ENCODE data around the gene ZNF790. TPM values are rescaled to one million over a fixed set of nuclear protein-coding genes. Genes with fewer than 3 reads are reported as not detected.

The ZNF790 gene
- total RNA-seq, 2 donors from 2014 or later = 4.4 to 6.0 TPM

GRCh38 chr19:36821758-36822157 lies 16.4 kb downstream of the ZNF790 start:
- Histone ChIP-seq H3K9me3 (peaks cover 66 to 100% of the 10 kb centered on the region in 2 donors), H3K27me3 (no peaks in the 10 kb centered on the region), H3K27ac (no peak overlapping the region), H3K36me3 (peaks cover 83% of the 10 kb centered on the region), H3K4me3 (no peak overlapping the region), H3K4me1 (no peaks in the 10 kb centered on the region)
- no peak for DNase-seq (ENCODE audit: low spot score)
- TF ChIP-seq CTCF (IDR thresholded peaks at IDR 0.05) = no peak

GRCh38 chr19:36819130-36819630 lies 19.0 kb downstream of the ZNF790 start:
- Histone ChIP-seq H3K27ac (no peak overlapping the region), H3K36me3 (peaks cover 90% of the 10 kb centered on the region), H3K4me1 (no peaks in the 10 kb centered on the region), H3K27me3 (no peaks in the 10 kb centered on the region), H3K4me3 (no peak overlapping the region), H3K9me3 (peaks cover 77 to 100% of the 10 kb centered on the region in 2 donors)
- no peak for TF ChIP-seq CTCF (IDR thresholded peaks at IDR 0.05)
- DNase-seq (ENCODE audit: low spot score) = no peak

- H3K36me3 ChIP-seq = peaks cover 46% of the 10 kb centered on the region
- no peak for DNase-seq (ENCODE audit: low spot score)
- peaks cover 33 to 100% of the 10 kb centered on the region in 2 donors for H3K9me3 ChIP-seq
- H3K27ac ChIP-seq = no peak overlapping the region
- H3K4me1 ChIP-seq = no peaks in the 10 kb centered on the region
- no peak for TF ChIP-seq CTCF (IDR thresholded peaks at IDR 0.05)
- H3K4me3 ChIP-seq = no peak overlapping the region
- H3K27me3 ChIP-seq = no peaks in the 10 kb centered on the region
These were observed 31.2 kb downstream of the ZNF790 start for GRCh38 chr19:36807029-36807428.

- no peaks in the 10 kb centered on the region for H3K4me1 ChIP-seq
- peaks cover 58% of the 10 kb centered on the region for H3K36me3 ChIP-seq
- no peak for DNase-seq (ENCODE audit: low spot score)
- H3K27ac ChIP-seq = no peak overlapping the region
- H3K27me3 ChIP-seq = no peaks in the 10 kb centered on the region
- TF ChIP-seq CTCF (IDR thresholded peaks at IDR 0.05) = no peak
- no peak overlapping the region for H3K4me3 ChIP-seq
- H3K9me3 ChIP-seq = peaks cover 22 to 97% of the 10 kb centered on the region in 2 donors
These were observed 32.8 kb downstream of the ZNF790 start for GRCh38 chr19:36805364-36805763.

- peaks cover 0 to 10% of the 10 kb centered on the region in 2 donors for H3K4me1 ChIP-seq
- peaks cover 0 to 68% of the 10 kb centered on the region in 2 donors for H3K9me3 ChIP-seq
- no peaks in the 10 kb centered on the region for H3K27me3 ChIP-seq
- H3K27ac ChIP-seq = peak overlapping the region; percentile 66 to 77
- no peak for DNase-seq (ENCODE audit: low spot score)
- TF ChIP-seq CTCF (IDR thresholded peaks at IDR 0.05) = no peak
- peak overlapping the region; percentile 75 to 87 for H3K4me3 ChIP-seq
- H3K36me3 ChIP-seq = peaks cover 18% of the 10 kb centered on the region
These were observed 40.4 kb downstream of the ZNF790 start for GRCh38 chr19:36797786-36798108.

GRCh38 chr19:36796714-36796992 lies 41.5 kb downstream of the ZNF790 start:
- Histone ChIP-seq H3K9me3 (peaks cover 0 to 70% of the 10 kb centered on the region in 2 donors), H3K27ac (peak overlapping the region; percentile 66 to 77), H3K4me3 (peak overlapping the region; percentile 75 to 87), H3K27me3 (no peaks in the 10 kb centered on the region), H3K36me3 (peaks cover 8% of the 10 kb centered on the region), H3K4me1 (peaks cover 0 to 10% of the 10 kb centered on the region in 2 donors)
- TF ChIP-seq CTCF (IDR thresholded peaks at IDR 0.05) = no peak
- DNase-seq (ENCODE audit: low spot score) = no peak
